HCT116 (cell line): ENCODE results near the gene PDE8A. TPM values are rescaled to one million over a fixed set of nuclear protein-coding genes. Genes with fewer than 3 reads are reported as not detected.
"Not testable (repeated sequence)": the region's sequence is repeated elsewhere in the genome, so short reads cannot be mapped to it uniquely, and the experiment has no call there.

Experiments used
- ATAC-seq: fragments of 200-7000 bp; cut with Tn5 transposase; 2 replicates; pipeline ENCODE4 v1.9.1; 2020; ENCODE audit warnings: mild to moderate bottlenecking, moderate library complexity
- BruUV-seq: library from RNA; stranded (reverse); fragments of 400-500 nt; replicated peaks from 2 replicates; lab custom pipeline; 2021; lab: Mats Ljungman, UMichigan
- CTCF ChIA-PET: fragments of 300-600 bp; sonication (Branson Sonifier 250); formaldehyde crosslinking; loops from one replicate; lab custom pipeline; 2021; ENCODE audit warnings: antibody characterized with exemption; lab: Charles Lee
- POLR2A ChIA-PET: fragments of 300-600, 350-600 bp; sonication (Branson Sonifier 250); formaldehyde crosslinking; loops from one replicate; lab custom pipeline; 2021; ENCODE audit warnings: antibody characterized with exemption; lab: Charles Lee
- RAD21 ChIA-PET, 2 experiments: fragments of 300-600 bp; sonication (Branson Sonifier 250); formaldehyde crosslinking; loops; one replicate each; lab custom pipeline; 2023; ENCODE audit warnings: low total read pairs in 2 of 2; ENCODE audit not compliant: uncharacterized antibody in 2 of 2, unreplicated experiment in 2 of 2, low non-redundant PET in 1 of 2; lab: Charles Lee
- DNase-seq: peaks from one replicate; pipeline ENCODE4 v3.0.0-alpha.2; 2010; ENCODE audit warnings: low read depth, low spot score
- H2AFZ ChIP-seq: fragments of 200-600 bp; shearing (Covaris generic), sonication (generic); 2 replicates; pipeline ENCODE4 v1.6.1; 2017; ENCODE audit warnings: low read depth, mixed run types, mixed read lengths, antibody characterized with exemption, low read length; ENCODE audit not compliant: poor library complexity, severe bottlenecking
- H3K27ac ChIP-seq: 2 replicates; pipeline ENCODE4 v1.5.1; 2012; ENCODE audit warnings: low read depth, low read length
- H3K27me3 ChIP-seq: fragments of 200-600 bp; sonication (generic); 2 replicates; pipeline ENCODE4 v1.6.1; 2016; ENCODE audit warnings: mixed run types, low read length, mixed read lengths; ENCODE audit not compliant: insufficient read depth
- H3K36me3 ChIP-seq, 2 experiments: fragments of 200-500 bp in 1 of 2; fragments of 200-600 bp in 1 of 2; sonication (Bioruptor generic) in 1 of 2; sonication (generic) in 1 of 2; 2 replicates each; pipeline versions ENCODE4 v1.5.1 to v1.6.1; 2014 to 2016; ENCODE audit warnings: low read length in 2 of 2, inconsistent platforms in 1 of 2, mixed read lengths in 1 of 2, mixed run types in 1 of 2; ENCODE audit not compliant: insufficient read depth in 2 of 2, control insufficient read depth in 1 of 2
- H3K4me1 ChIP-seq, 2 experiments: fragments of 200-600 bp in 1 of 2; sonication (generic) in 1 of 2; 2 replicates each; pipeline versions ENCODE4 v1.5.1 to v1.6.1; 2012 to 2017; ENCODE audit warnings: low read length in 2 of 2, inconsistent platforms in 1 of 2, mild to moderate bottlenecking in 1 of 2, mixed read lengths in 1 of 2, mixed run types in 1 of 2, moderate library complexity in 1 of 2; ENCODE audit not compliant: insufficient read depth in 2 of 2, control insufficient read depth in 1 of 2
- H3K4me2 ChIP-seq: fragments of 200-600 bp; sonication (generic); 2 replicates; pipeline ENCODE4 v1.6.1; 2017; ENCODE audit warnings: mixed run types, low read length, mixed read lengths
- H3K4me3 ChIP-seq, 2 experiments: fragments of 200-600 bp in 1 of 2; sonication (generic) in 1 of 2; replicated peaks in 1 of 2; 2 replicates each; pipeline ENCODE4 v1.5.1; 2011 to 2016; ENCODE audit warnings: low read length in 2 of 2, control low read depth in 1 of 2, low read depth in 1 of 2, mild to moderate bottlenecking in 1 of 2, mixed read lengths in 1 of 2, mixed run types in 1 of 2
- H3K79me2 ChIP-seq: fragments of 200-600 bp; sonication (generic); 2 replicates; pipeline ENCODE4 v1.6.1; 2017; ENCODE audit warnings: mild to moderate bottlenecking, mixed run types, low read length, moderate library complexity, mixed read lengths; ENCODE audit not compliant: insufficient read depth
- H3K9ac ChIP-seq: fragments of 200-600 bp; sonication (generic); 2 replicates; pipeline ENCODE4 v1.6.1; 2016; ENCODE audit warnings: low read length, mixed read lengths
- H3K9me2 ChIP-seq: fragments of 200-600 bp; sonication (generic), shearing (Covaris generic); 2 replicates; pipeline ENCODE4 v1.6.1; 2017; ENCODE audit warnings: mixed run types, mild to moderate bottlenecking, moderate library complexity; ENCODE audit not compliant: insufficient read depth
- H3K9me3 ChIP-seq, 2 experiments: fragments of 200-500 bp in 1 of 2; fragments of 200-600 bp in 1 of 2; sonication (Bioruptor generic) in 1 of 2; sonication (generic) in 1 of 2; 2 replicates each; pipeline ENCODE4 v1.6.1; 2014 to 2017; ENCODE audit warnings: low read length in 2 of 2, mixed read lengths in 2 of 2, inconsistent platforms in 1 of 2, low read depth in 1 of 2, mild to moderate bottlenecking in 1 of 2, mixed run types in 1 of 2, moderate library complexity in 1 of 2; ENCODE audit not compliant: control insufficient read depth in 1 of 2, insufficient read depth in 1 of 2
- H4K20me1 ChIP-seq: fragments of 200-600 bp; sonication (generic), shearing (Covaris generic); 2 replicates; pipeline ENCODE4 v1.6.1; 2017; ENCODE audit warnings: mixed run types, mild to moderate bottlenecking, moderate library complexity; ENCODE audit not compliant: insufficient read depth
- CBX3 ChIP-seq: IDR thresholded peaks from 2 replicates; pipeline ENCODE4 v1.6.1; 2012; ENCODE audit warnings: low read depth
- CEBPB ChIP-seq: IDR thresholded peaks from 2 replicates; pipeline ENCODE4 v1.6.1; 2012; ENCODE audit warnings: low read depth
- EGR1 ChIP-seq: IDR thresholded peaks from 2 replicates; pipeline ENCODE4 v1.6.1; 2012; ENCODE audit warnings: low read depth
- FOSL1 ChIP-seq: IDR thresholded peaks from 2 replicates; pipeline ENCODE4 v1.6.1; 2012; ENCODE audit warnings: low read depth
- JUND ChIP-seq: IDR thresholded peaks from 2 replicates; pipeline ENCODE4 v1.6.1; 2012
- POLR2AphosphoS5 ChIP-seq: IDR thresholded peaks from 2 replicates; pipeline ENCODE4 v1.6.1; 2011; ENCODE audit warnings: mild to moderate bottlenecking, low read depth, low read length, moderate library complexity
- SIN3A ChIP-seq: IDR thresholded peaks from 2 replicates; pipeline ENCODE4 v1.6.1; 2012; ENCODE audit warnings: low read depth
- ZFX ChIP-seq: fragments of 450-650 bp; IDR thresholded peaks from 2 replicates; pipeline ENCODE4 v1.6.1; 2017
- intact Hi-C: fragments of 100-400 bp; cut with micrococcal nuclease; formaldehyde crosslinking; loops from 2 replicates; pipeline ENCODE4 v1.10.0; 2022
- total RNA-seq: library from RNA; stranded (reverse); gene quantifications from one replicate; pipeline ENCODE4 v1.2.1, GENCODE V29; 2021; ENCODE audit not compliant: unreplicated experiment
- TF ChIP-seq, protein P1 (sequence below), 3 experiments: fragments of 200-600 bp in 1 of 3; sonication (generic) in 1 of 3; IDR thresholded peaks in 2 of 3; conservative IDR thresholded peaks in 1 of 3; 2 replicates each; pipeline ENCODE4 v1.5.1; 2012 to 2017; ENCODE audit warnings: low read depth in 2 of 3, low read length in 2 of 3, antibody characterized with exemption in 1 of 3, borderline replicate concordance in 1 of 3, control low read depth in 1 of 3, mild to moderate bottlenecking in 1 of 3, mixed read lengths in 1 of 3, mixed run types in 1 of 3, moderate library complexity in 1 of 3; ENCODE audit not compliant: insufficient read depth in 1 of 3
- TF ChIP-seq, protein P2 (sequence below): IDR thresholded peaks from 2 replicates; pipeline ENCODE4 v1.6.1; 2012

The PDE8A gene
- total RNA-seq, 1 experiment from 2014 or later: 37.8 TPM

GRCh38 chr15:85010386-85011159, 28.9 kb downstream of the PDE8A start:
- Histone ChIP-seq H3K4me1 (peaks cover 0 to 4% of the 10 kb centered on the region in 2 experiments; a peak in 1 of 4 replicates), H3K9me2 (no peaks in the 10 kb centered on the region), H3K27me3 (no peaks in the 10 kb centered on the region), H3K27ac (no peak overlapping the region), H4K20me1 (0 out of 2 replicates have a peak, but pooled peaks cover 3% of the 10 kb centered on the region), H3K9me3 (no peaks in the 10 kb centered on the region), H3K9ac (no peak overlapping the region), H3K79me2 (peaks cover 76% of the 10 kb centered on the region), H2AFZ (no peak overlapping the region), H3K36me3 (no peaks in the 10 kb centered on the region), H3K4me3 (no peak overlapping the region), H3K4me2 (no peak overlapping the region)
- DNase-seq (no peak), ATAC-seq (no peak)
- CTCF ChIA-PET: interaction anchor here (1.2 kb wide), 1 partner anchor 11 kb away, joined by 3 read pairs; no protein-coding TSS in a partner anchor
- no TSS peak for BruUV-seq
- RAD21 ChIA-PET: no interaction called here
- POLR2A ChIA-PET: no interaction called here
- intact Hi-C loops: no loop called here
- TF ChIP-seq, protein P1, sequence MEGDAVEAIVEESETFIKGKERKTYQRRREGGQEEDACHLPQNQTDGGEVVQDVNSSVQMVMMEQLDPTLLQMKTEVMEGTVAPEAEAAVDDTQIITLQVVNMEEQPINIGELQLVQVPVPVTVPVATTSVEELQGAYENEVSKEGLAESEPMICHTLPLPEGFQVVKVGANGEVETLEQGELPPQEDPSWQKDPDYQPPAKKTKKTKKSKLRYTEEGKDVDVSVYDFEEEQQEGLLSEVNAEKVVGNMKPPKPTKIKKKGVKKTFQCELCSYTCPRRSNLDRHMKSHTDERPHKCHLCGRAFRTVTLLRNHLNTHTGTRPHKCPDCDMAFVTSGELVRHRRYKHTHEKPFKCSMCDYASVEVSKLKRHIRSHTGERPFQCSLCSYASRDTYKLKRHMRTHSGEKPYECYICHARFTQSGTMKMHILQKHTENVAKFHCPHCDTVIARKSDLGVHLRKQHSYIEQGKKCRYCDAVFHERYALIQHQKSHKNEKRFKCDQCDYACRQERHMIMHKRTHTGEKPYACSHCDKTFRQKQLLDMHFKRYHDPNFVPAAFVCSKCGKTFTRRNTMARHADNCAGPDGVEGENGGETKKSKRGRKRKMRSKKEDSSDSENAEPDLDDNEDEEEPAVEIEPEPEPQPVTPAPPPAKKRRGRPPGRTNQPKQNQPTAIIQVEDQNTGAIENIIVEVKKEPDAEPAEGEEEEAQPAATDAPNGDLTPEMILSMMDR (IDR thresholded peaks at IDR 0.05 in 2 of 3, conservative IDR thresholded peaks at IDR 0.05 in 1 of 3; ENCODE audit: borderline replicate concordance in 1 of 3, insufficient read depth in 1 of 3, low read depth in 2 of 3, low read length in 2 of 3): no peak

DNA sequence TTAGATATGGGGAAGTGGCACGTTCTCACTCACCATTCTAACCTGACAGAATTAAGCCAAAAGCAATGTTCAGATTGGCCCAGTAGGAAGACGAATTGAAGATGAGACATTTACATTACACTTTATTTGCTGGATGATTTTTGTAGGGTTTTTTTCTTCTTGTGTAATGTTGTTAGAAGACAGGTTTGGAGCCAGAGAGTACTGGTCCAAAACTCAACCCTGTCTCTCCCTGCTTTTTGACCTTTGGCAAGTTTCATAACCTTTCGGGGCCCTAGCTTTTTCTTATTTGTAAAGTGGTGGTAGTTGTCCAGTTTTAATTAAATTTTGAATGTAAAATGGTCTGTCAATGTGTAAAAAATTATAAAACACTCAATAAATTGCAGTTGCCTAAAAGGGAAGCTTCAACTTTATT, 29.5 kb downstream of the PDE8A start:
- BruUV-seq: no TSS peak
- Histone ChIP-seq H3K79me2 (peaks cover 78% of the 10 kb centered on the region), H3K36me3 (no peaks in the 10 kb centered on the region), H3K27me3 (no peaks in the 10 kb centered on the region), H3K9me3 (no peaks in the 10 kb centered on the region), H3K4me2 (no peak overlapping the region), H2AFZ (no peak overlapping the region), H4K20me1 (0 out of 2 replicates have a peak, but pooled peaks cover 3% of the 10 kb centered on the region), H3K4me1 (peaks cover 0 to 4% of the 10 kb centered on the region in 2 experiments; a peak in 1 of 4 replicates), H3K9ac (no peak overlapping the region), H3K27ac (no peak overlapping the region), H3K9me2 (no peaks in the 10 kb centered on the region), H3K4me3 (no peak overlapping the region)
- ChIA-PET RAD21 (no interaction called here), POLR2A (no interaction called here), CTCF (interaction anchor here (1.2 kb wide), 1 partner anchor 12 kb away, joined by 3 read pairs; no protein-coding TSS in a partner anchor)
- no peak for DNase-seq
- TF ChIP-seq JUND (no peak), SIN3A (no peak), FOSL1 (no peak), ZFX (no peak), EGR1 (no peak), CEBPB (no peak), POLR2AphosphoS5 (no peak), CBX3 (no peak)
- TF ChIP-seq, protein P2, sequence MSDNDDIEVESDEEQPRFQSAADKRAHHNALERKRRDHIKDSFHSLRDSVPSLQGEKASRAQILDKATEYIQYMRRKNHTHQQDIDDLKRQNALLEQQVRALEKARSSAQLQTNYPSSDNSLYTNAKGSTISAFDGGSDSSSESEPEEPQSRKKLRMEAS: no peak
- intact Hi-C loops: no loop called here
- no peak for ATAC-seq

DNA sequence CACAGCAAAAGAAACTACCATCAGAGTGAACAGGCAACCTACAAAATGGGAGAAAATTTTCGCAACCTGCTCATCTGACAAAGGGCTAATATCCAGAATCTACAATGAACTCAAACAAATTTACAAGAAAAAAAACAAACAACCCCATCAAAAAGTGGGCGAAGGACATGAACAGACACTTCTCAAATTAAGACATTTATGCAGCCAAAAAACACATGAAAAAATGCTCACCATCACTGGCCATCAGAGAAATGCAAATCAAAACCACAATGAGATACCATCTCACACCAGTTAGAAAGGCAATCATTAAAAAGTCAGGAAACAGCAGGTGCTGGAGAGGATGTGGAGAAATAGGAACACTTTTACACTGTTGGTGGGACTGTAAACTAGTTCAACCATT, 30.1 kb downstream of the PDE8A start:
- peaks cover 78% of the 10 kb centered on the region for H3K79me2 ChIP-seq
- RAD21 ChIA-PET: not testable (repeated sequence)

More for the DNA sequence above, 30.1 kb downstream of the PDE8A start:
- H3K9me3 ChIP-seq, H4K20me1 ChIP-seq, H3K36me3 ChIP-seq, CTCF ChIA-PET, H3K27ac ChIP-seq, BruUV-seq, H3K4me3 ChIP-seq, H3K4me2 ChIP-seq, ATAC-seq, DNase-seq, intact Hi-C loops, H2AFZ ChIP-seq, POLR2A ChIA-PET, H3K9me2 ChIP-seq, H3K9ac ChIP-seq, H3K4me1 ChIP-seq, H3K27me3 ChIP-seq: not testable (repeated sequence)
